ENCODE data around the gene SLC44A5. TPM values are rescaled to one million over a fixed set of nuclear protein-coding genes. Genes with fewer than 3 reads are reported as not detected.

SLC44A5 gene
- total RNA-seq, 1 experiment from 2014 or later, result 0.18 TPM

DNA sequence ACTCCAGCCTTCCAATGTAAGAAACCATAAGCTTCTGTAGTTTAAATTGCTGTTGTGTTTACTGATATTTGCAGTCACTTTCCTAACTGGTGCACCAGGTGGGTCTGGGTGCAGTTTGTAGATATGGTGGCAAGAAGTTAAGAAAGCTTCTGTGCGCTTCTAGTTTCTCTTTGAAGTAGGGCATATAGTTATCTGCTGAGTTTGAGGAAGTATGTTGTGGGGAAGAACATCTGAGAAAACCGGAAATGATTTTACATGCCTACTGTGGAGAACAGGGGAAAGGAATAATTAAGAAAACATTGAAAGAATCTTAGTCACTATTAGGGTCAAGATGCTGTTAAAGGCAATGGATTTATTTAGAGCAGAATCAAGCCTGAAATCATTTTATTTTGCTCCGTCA lies 14.9 kb upstream of the SLC44A5 start:
- in situ Hi-C loops (cut with HindIII; ENCODE audit: low pct_unique_long_range_greater_than_20kb, low sequenced_read_pairs) (no loop called here), intact Hi-C loops (cut with micrococcal nuclease; ENCODE audit: unreplicated experiment) (no loop called here)
- no peak for ATAC-seq
- Histone ChIP-seq H3K9me3 (ENCODE audit: control insufficient read depth, insufficient read depth, low read depth, low read length) (no peaks in the 10 kb centered on the region), H3K4me1 (ENCODE audit: control insufficient read depth, insufficient read depth, low read length) (no peaks in the 10 kb centered on the region), H3K36me3 (ENCODE audit: control insufficient read depth, insufficient read depth, low read length) (no peaks in the 10 kb centered on the region), H3K27me3 (ENCODE audit: control insufficient read depth, insufficient read depth, low read length) (no peaks in the 10 kb centered on the region), H3K4me3 (ENCODE audit: low read depth in 2 of 2, low read length in 2 of 2) (no peak overlapping the region), H3K27ac (ENCODE audit: low read length) (no peak overlapping the region)
- ChIA-PET CTCF (no interaction called here), POLR2A (no interaction called here)
- TF ChIP-seq, protein P1, sequence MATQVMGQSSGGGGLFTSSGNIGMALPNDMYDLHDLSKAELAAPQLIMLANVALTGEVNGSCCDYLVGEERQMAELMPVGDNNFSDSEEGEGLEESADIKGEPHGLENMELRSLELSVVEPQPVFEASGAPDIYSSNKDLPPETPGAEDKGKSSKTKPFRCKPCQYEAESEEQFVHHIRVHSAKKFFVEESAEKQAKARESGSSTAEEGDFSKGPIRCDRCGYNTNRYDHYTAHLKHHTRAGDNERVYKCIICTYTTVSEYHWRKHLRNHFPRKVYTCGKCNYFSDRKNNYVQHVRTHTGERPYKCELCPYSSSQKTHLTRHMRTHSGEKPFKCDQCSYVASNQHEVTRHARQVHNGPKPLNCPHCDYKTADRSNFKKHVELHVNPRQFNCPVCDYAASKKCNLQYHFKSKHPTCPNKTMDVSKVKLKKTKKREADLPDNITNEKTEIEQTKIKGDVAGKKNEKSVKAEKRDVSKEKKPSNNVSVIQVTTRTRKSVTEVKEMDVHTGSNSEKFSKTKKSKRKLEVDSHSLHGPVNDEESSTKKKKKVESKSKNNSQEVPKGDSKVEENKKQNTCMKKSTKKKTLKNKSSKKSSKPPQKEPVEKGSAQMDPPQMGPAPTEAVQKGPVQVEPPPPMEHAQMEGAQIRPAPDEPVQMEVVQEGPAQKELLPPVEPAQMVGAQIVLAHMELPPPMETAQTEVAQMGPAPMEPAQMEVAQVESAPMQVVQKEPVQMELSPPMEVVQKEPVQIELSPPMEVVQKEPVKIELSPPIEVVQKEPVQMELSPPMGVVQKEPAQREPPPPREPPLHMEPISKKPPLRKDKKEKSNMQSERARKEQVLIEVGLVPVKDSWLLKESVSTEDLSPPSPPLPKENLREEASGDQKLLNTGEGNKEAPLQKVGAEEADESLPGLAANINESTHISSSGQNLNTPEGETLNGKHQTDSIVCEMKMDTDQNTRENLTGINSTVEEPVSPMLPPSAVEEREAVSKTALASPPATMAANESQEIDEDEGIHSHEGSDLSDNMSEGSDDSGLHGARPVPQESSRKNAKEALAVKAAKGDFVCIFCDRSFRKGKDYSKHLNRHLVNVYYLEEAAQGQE (IDR thresholded peaks at IDR 0.05; ENCODE audit: insufficient read depth in 1 of 2, low read depth in 2 of 2, low read length in 1 of 2), result no peak
- TF ChIP-seq, protein P2, sequence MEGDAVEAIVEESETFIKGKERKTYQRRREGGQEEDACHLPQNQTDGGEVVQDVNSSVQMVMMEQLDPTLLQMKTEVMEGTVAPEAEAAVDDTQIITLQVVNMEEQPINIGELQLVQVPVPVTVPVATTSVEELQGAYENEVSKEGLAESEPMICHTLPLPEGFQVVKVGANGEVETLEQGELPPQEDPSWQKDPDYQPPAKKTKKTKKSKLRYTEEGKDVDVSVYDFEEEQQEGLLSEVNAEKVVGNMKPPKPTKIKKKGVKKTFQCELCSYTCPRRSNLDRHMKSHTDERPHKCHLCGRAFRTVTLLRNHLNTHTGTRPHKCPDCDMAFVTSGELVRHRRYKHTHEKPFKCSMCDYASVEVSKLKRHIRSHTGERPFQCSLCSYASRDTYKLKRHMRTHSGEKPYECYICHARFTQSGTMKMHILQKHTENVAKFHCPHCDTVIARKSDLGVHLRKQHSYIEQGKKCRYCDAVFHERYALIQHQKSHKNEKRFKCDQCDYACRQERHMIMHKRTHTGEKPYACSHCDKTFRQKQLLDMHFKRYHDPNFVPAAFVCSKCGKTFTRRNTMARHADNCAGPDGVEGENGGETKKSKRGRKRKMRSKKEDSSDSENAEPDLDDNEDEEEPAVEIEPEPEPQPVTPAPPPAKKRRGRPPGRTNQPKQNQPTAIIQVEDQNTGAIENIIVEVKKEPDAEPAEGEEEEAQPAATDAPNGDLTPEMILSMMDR (IDR thresholded peaks at IDR 0.05), result no peak
- TF ChIP-seq SIN3A (IDR thresholded peaks at IDR 0.05; ENCODE audit: borderline replicate concordance, insufficient read depth, low read depth, low read length), result no peak
- TF ChIP-seq TCF7L2 (IDR thresholded peaks at IDR 0.05; ENCODE audit: low read depth, low read length), result no peak
- no peak for TF ChIP-seq POLR2AphosphoS5 (IDR thresholded peaks at IDR 0.05; ENCODE audit: low read depth, low read length)
- DNase-seq (ENCODE audit: low read depth, low spot score), result no peak
- no TSS peak for BruUV-seq (replicated peaks)

DNA sequence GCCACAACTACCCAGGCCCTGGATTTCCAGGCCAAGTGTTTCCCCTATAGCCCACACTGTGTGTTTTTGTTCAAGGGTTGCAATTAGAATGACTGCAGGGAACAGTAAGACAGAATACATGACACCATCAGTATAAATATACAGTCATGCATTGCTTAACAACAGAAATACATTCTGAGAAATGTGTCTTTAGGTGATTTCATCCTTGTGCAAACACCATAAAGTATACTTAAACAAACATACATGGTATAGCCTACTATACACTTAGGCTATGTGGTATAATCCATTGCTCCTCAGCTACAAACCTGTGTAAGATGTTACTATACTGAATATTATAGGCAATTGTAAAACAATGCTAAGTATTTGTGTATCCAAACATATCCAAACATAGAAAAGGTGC lies 7.5 kb upstream of the SLC44A5 start:
- CTCF ChIA-PET, result no interaction called here
- ATAC-seq (no peak), DNase-seq (ENCODE audit: low read depth, low spot score) (no peak)
- in situ Hi-C loops (cut with HindIII; ENCODE audit: low pct_unique_long_range_greater_than_20kb, low sequenced_read_pairs), result no loop called here
- Histone ChIP-seq H3K4me1 (ENCODE audit: control insufficient read depth, insufficient read depth, low read length) (peaks cover 5% of the 10 kb centered on the region; the same call in 1 of the 2 replicates), H3K27ac (ENCODE audit: low read length) (no peak overlapping the region), H3K4me3 (ENCODE audit: low read depth in 2 of 2, low read length in 2 of 2) (no peak overlapping the region), H3K36me3 (ENCODE audit: control insufficient read depth, insufficient read depth, low read length) (no peaks in the 10 kb centered on the region), H3K9me3 (ENCODE audit: control insufficient read depth, insufficient read depth, low read depth, low read length) (no peaks in the 10 kb centered on the region), H3K27me3 (ENCODE audit: control insufficient read depth, insufficient read depth, low read length) (peaks cover 24% of the 10 kb centered on the region)
- intact Hi-C loops (cut with micrococcal nuclease; ENCODE audit: unreplicated experiment), result no loop called here
- TF ChIP-seq POLR2AphosphoS5 (IDR thresholded peaks at IDR 0.05; ENCODE audit: low read depth, low read length) (no peak), SIN3A (IDR thresholded peaks at IDR 0.05; ENCODE audit: borderline replicate concordance, insufficient read depth, low read depth, low read length) (no peak), TCF7L2 (IDR thresholded peaks at IDR 0.05; ENCODE audit: low read depth, low read length) (no peak)
- TF ChIP-seq, protein P1 (IDR thresholded peaks at IDR 0.05; ENCODE audit: insufficient read depth in 1 of 2, low read depth in 2 of 2, low read length in 1 of 2), result no peak
- TF ChIP-seq, protein P2 (IDR thresholded peaks at IDR 0.05), result no peak
- BruUV-seq (replicated peaks), result no TSS peak
- POLR2A ChIA-PET, result no interaction called here

All from Panc1 (cell line).